GM06990 (cell line): ENCODE results near the gene SPI1.

ENCODE experiments used
- DNase-seq: peaks from one replicate; pipeline ENCODE4 v3.0.0-alpha.2; 2011; ENCODE audit not compliant: insufficient read length; ENCODE audit errors: extremely low read depth
- H3K27me3 ChIP-seq: replicated peaks from 2 replicates; pipeline ENCODE4 v1.6.0; 2011; ENCODE audit warnings: low read length; ENCODE audit not compliant: control insufficient read depth, insufficient read depth
- H3K36me3 ChIP-seq: 2 replicates; pipeline ENCODE4 v1.5.1; 2011; ENCODE audit warnings: low read length; ENCODE audit not compliant: control insufficient read depth, insufficient read depth
- H3K4me3 ChIP-seq: replicated peaks from 2 replicates; pipeline ENCODE4 v1.5.1; 2011; ENCODE audit warnings: low read depth, mild to moderate bottlenecking, control low read depth, low read length
- CTCF ChIP-seq: IDR thresholded peaks from 2 replicates; pipeline ENCODE4 v1.5.1; 2011; ENCODE audit warnings: low read length, control low read depth, mild to moderate bottlenecking, inconsistent platforms; ENCODE audit not compliant: insufficient read depth, poor library complexity, severe bottlenecking

SPI1 gene

GRCh38 chr11:47415949-47416472 is 37.7 kb upstream of the SPI1 start:
- Histone ChIP-seq H3K36me3 (peaks cover 32% of the 10 kb centered on the region), H3K4me3 (no peak overlapping the region), H3K27me3 (no peaks in the 10 kb centered on the region)
- DNase-seq: no peak
- no peak for TF ChIP-seq CTCF

DNA sequence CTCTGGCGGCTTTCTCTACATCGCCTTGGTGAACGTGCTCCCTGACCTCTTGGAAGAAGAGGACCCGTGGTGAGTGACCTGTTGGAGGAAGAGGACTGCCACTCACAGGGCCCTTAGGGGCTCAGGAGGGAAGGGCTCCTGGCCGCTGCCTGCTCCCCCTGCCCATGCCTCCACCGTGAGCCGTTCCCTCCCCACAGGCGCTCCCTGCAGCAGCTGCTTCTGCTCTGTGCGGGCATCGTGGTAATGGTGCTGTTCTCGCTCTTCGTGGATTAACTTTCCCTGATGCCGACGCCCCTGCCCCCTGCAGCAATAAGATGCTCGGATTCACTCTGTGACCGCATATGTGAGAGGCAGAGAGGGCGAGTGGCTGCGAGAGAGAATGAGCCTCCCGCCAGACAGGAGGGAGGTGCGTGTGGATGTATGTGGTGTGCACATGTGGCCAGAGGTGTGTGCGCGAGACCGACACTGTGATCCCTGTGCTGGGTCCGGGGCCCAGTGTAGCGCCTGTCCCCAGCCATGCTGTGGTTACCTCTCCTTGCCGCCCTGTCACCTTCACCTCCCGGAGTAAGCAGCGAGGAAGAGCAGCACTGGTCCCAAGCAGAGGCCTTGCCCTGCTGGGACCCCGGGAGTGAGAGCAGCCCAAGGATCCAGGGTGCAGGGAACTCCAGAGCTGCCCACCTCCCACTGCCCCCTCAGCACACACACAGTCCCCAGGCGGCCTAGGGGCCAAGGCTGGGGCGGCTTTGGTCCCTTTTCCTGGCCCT is 36.9 kb upstream of the SPI1 start:
- H3K4me3 ChIP-seq: no peak overlapping the region
- H3K36me3 ChIP-seq: peaks cover 27% of the 10 kb centered on the region
- no peak for TF ChIP-seq CTCF
- no peaks in the 10 kb centered on the region for H3K27me3 ChIP-seq
- DNase-seq: no peak

DNA sequence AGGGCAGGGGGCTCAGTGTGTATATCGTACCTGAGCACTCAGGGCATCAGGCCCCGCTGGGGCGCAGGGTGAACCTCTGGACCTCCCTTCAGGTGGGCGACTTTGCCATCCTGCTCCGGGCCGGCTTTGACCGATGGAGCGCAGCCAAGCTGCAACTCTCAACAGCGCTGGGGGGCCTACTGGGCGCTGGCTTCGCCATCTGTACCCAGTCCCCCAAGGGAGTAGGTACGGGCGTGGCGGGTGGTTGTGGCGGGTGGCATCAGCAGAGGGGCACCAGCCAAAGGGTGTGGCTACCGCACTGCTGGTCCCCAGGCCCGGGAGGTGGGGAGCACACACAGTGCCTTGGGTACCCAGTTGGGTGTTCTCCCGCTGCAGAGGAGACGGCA is 36.3 kb upstream of the SPI1 start:
- TF ChIP-seq CTCF: no peak
- no peak overlapping the region for H3K4me3 ChIP-seq
- H3K36me3 ChIP-seq: peaks cover 22% of the 10 kb centered on the region
- no peaks in the 10 kb centered on the region for H3K27me3 ChIP-seq
- no peak for DNase-seq

GRCh38 chr11:47413908-47414684 is 35.7 kb upstream of the SPI1 start:
- DNase-seq: no peak
- Histone ChIP-seq H3K36me3 (peaks cover 22% of the 10 kb centered on the region), H3K4me3 (no peak overlapping the region), H3K27me3 (no peaks in the 10 kb centered on the region)
- no peak for TF ChIP-seq CTCF

GRCh38 chr11:47413351-47413750 is 35.0 kb upstream of the SPI1 start:
- Histone ChIP-seq H3K27me3 (no peaks in the 10 kb centered on the region), H3K36me3 (peaks cover 20% of the 10 kb centered on the region), H3K4me3 (no peak overlapping the region)
- no peak for DNase-seq
- TF ChIP-seq CTCF: no peak
